UCSD-AML1 (cell line): Measurements from ENCODE around the gene BAIAP2L2.

Experiments
- DNase-seq: peaks from one replicate; lab custom pipeline; 2025; ENCODE audit not compliant: unreplicated experiment; lab: John Stamatoyannopoulos, UW

The BAIAP2L2 gene

DNA sequence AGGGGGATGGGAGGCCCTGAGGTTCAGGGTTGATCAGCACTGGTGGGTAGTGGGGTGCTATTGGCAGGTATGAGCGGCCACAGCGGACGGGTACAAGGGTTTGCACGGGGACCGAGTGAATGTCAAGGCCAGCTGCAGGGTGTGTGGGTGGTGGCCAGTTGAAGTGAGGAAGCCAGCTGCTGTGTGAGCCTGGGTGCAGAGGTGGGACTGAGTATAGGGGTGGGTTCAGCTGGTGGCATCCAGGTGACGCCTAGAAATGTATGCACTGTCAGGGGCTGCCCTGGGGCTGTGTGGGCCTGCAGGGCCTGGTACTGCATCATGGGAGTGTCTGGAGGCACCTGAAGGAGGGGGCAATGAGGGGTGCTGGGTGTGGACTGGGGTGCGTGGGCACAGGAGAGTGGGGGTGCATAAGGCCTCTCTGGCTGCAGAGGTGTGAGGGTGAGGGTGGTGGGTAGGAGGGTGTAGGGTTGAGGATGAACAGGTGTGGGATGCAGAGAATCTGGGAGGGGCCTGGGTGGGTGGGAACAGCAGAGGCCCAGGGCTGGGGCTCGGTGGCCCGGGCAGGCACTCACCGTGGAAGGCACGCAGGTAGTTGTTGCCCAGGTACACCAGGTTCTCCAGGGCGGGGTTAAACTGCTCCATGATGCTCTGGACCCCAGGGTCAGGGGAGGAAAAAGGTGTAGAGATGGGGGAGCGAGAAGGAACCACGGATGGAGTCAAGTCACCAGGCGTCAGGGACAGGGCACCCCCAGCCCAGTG, 1.7 kb downstream of the BAIAP2L2 start:
- DNase-seq: no peak

DNA sequence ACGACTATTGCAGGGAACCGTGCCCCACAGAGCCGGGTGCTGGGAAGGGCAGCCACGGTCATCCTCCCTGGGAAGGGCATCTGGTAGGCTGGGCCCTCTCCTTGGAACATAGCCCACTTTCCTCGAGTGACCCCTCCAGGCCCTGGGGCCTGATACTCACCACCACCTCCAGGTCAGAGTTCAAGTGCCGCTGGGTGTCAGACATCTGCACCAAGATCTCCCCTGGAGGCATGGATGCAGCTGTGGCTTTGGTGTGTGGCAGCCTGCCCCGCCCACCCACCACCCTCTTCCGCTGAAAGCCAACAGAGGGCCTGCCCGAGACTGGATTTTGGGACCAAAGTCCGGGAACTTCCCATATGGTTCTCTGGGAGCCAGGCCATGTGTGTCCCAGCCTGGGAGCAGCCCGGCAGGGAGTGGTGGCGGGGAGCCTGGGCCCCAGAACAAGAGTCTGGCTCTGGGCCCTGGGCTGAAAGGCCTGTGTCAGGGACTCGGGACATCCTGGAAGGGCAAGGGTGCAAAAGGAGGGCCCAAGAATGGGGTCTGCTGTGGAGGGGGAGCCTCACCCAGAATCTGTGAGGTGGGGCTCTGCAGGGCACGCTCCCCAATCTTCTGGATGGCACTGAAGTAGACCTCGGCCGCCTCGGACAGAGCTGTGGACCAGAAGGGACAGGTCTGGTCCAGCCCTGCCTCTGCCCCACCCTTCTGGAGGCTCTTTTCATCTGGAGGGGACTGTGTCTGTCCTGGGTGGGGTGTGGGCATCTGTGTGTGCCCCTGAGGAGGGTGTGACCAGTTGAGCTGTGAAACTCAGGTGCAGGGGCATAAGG, 2.6 kb downstream of the BAIAP2L2 start:
- no peak for DNase-seq

DNA sequence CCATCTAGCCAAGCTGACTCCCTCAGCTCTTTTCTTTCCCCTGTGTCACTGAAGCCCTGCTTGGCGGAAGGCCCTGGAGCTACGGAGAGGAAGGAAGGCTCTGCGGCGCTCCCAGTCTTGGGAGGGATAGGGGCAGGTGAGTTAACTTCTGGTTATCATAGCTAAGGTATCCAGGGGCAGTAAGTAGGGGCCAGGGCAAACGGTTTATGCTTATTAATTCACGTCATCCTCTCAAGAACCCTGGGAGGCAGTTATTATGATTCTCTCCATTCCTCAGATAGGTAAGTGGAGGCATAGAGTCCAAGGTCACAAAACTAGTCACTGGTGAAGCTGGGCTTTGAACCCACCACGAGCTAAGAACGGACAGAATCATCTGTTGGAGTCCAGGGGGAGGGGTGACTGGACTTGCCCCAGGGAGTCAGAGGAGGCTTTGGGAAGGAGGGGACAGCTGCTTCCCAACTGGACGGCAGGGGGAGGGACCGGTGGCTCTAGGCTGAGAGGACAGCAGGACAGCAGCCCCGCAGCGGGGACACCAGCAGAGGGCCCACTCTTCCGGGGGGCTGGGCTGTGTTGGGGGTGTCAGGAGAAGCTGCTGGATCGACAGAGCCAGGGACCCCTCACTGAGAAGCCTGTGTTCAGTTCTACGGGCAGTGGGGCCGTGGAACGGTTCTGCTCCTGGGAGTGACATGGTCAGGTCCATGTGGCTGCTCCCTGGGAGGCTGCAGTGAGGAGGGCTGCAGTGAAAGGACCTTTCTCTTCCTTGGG, 3.5 kb downstream of the BAIAP2L2 start:
- DNase-seq: no peak

DNA sequence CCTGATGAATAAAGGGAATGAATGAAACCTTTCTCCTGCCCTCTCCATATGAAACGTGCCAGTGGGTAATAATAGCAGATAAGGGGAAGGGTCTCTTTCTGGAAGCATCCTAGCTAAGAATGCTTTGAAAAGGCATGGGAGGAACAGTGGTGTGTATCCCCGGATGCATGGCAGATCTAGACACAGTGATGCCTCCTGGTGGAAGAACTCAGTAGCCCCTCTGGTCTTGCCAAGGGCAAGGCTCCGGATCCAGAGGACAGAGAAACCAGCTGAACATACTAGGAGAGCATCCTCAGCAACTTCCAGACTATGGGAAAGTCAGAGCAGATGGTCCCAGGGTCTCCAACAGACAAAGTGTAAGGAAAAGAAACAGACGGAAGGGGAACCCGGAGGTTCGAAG, 6.4 kb downstream of the BAIAP2L2 start:
- DNase-seq: peak; percentile 21

GRCh38 chr22:38103641-38104040, 6.8 kb downstream of the BAIAP2L2 start:
- DNase-seq: no peak

GRCh38 chr22:38098410-38099249, 11.9 kb downstream of the BAIAP2L2 start:
- DNase-seq: no peak

DNA sequence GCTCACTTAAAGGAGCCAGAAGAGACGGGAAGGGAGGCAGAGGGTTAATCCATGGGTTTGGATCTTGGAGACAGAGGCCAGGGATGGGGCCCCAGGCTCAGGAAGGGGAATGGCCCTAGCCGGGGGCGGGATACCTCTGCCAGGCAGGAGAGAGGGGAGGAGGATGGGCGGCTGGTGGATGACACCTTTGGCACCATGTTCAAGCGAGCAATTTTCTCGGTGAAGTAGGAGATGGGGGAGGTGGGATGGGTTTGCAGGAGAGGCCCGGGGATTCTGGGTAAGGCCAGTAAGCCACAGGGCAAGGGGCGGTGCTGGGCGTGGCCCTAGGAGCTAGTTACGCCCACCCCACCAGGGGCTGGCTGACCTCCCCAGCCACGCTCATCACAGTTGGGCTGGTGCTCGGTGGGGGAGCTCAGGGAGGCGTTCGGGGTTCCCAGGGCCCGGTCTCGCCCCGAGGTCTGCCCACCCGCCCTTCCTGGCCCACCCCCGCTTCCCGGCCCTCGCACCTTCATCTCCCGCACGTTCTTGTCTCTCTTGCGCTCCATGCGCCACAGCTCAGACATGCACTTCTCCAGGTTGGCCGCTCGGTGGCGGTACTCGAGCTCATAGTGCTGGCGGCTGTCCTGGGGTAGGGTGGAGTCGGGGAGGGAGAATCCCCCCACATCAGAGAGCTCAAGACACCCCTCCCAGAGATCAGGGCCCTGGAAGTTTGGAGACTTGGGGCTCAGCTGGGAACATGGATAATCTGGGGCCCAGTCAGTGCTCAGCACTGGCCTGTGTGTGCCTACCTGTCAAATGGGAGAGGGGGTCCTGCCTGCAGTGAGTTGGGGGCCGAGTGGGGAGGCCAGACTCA, 12.7 kb downstream of the BAIAP2L2 start:
- no peak for DNase-seq

GRCh38 chr22:38097058-38097457, 13.4 kb downstream of the BAIAP2L2 start:
- no peak for DNase-seq

GRCh38 chr22:38089474-38089851, 21.0 kb downstream of the BAIAP2L2 start:
- DNase-seq: no peak

GRCh38 chr22:38088629-38089473, 21.6 kb downstream of the BAIAP2L2 start:
- DNase-seq: no peak

- DNase-seq: no peak
Measured at GRCh38 chr22:38087855-38088254, 22.6 kb downstream of the BAIAP2L2 start.

DNA sequence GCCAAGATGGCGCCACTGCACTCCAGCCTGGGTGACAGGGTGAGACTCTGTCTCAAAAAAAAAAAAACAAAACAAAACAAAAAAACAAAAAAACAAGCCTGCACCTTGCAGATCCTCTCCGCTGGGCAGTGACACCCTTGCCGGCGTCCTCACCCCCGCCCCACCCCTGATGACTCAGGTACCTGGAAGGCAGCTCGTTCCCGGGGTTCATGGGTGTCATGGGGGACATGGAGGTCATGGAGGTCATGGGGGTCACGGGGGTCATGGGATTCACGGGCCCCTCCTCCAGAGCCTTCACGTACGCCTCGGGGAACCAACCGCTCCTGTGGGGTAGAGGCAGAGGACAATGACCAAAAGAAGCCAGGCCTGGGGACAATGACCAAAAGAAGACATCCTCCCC, 23.5 kb downstream of the BAIAP2L2 start:
- DNase-seq: no peak

DNA sequence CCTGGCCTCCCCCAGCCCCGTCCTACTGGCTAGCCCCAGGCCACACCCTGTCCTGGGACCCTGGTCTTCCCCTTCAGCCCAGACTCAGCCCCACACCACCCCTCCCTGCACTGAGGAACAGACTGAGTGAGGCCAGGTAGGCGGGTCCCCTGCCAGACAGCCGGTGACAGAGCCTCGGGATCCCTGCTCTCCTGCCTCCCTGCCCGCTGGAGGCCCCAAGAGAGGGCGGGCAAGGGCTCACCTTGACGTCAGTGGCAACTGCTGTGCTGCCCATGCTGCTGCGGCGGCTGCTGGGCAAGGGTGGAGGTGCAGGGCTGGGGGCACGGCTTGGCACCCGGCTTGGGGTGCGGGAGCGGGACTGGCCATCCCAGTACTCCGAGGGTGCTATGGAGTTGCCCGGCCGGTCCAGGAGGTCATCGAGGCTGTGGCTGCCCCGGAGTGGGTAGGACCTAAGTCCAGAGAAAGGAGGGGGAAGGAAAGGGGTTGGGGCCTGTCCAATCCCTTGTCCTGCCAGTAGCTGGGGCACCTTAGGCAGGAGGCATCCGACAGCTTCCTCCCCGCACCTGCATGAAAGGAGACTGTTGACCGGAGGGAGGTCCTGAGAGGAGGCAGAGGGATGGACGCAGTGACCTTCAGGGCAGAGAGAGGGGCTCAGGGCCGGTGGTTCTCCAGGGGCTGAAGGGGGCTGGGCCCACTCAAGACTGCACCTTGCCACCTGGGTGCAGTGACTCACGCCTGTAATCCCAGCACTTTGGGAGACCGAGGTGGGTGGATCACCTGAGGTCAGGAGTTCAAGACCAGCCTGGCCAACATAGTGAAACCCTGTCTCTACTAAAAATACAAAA, 24.3 kb downstream of the BAIAP2L2 start:
- no peak for DNase-seq

- DNase-seq: no peak
Measured at GRCh38 chr22:38085501-38085900, 25.0 kb downstream of the BAIAP2L2 start.

GRCh38 chr22:38085056-38085455, 25.4 kb downstream of the BAIAP2L2 start:
- no peak for DNase-seq

DNA sequence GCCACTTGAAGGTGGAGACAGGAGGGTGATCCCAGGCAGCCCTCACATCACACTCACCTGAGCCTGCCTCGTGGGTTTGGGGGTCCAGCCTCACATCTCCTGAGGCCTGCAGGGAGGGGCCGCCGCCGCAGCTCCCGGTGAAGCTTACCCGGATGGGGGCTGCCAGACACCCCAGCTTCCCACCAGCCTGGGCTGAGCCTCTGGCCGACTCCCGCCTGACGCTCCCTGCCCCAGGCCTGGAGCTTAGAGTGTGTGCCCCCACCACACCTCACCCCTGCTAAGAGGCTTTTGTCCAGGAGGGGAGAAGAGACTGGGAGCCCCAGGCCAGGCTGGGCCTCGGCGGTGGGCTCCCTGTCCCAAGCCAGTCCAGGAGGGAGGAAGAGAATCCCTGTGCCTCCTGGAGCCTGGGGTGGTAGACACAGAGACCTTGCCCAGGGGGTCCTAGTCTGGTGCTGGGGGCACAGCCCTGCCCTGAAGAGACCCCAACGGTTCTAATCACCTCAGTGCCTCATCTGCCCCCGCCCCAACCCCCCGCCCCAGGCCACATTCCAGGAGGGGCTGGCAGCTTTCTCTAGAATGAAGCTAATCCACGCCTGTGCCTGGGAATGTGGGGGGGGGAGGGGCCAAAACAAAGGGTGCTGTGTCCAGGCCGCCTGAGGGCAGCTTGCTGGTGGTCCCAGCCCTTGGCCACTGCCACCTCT, 26.4 kb downstream of the BAIAP2L2 start, which contains the start of gene SLC16A8:
Gene SLC16A8 (minus strand): TSS at position 254 of the 701 bp plus-strand sequence. CDS start 1,311 bp downstream, outside the sequence.
- no peak for DNase-seq

GRCh38 chr22:38082986-38083710, 27.3 kb downstream of the BAIAP2L2 start:
- no peak for DNase-seq
